Activated CD4-positive, alpha-beta T cell treated with anti-CD3 and anti-CD28 coated beads, Interleukin-2, Interleukin-4, amounts not matched to agents 100 ng/mL and 50 ng/mL, durations not matched to agents 16 hours and 8 hours (primary cell): ENCODE data around the gene NAA30.

Experiments
- DNase-seq: peaks from one replicate; pipeline ENCODE4 v3.0.0-alpha.2; 2020; ENCODE audit warnings: low spot score

NAA30 gene

DNA sequence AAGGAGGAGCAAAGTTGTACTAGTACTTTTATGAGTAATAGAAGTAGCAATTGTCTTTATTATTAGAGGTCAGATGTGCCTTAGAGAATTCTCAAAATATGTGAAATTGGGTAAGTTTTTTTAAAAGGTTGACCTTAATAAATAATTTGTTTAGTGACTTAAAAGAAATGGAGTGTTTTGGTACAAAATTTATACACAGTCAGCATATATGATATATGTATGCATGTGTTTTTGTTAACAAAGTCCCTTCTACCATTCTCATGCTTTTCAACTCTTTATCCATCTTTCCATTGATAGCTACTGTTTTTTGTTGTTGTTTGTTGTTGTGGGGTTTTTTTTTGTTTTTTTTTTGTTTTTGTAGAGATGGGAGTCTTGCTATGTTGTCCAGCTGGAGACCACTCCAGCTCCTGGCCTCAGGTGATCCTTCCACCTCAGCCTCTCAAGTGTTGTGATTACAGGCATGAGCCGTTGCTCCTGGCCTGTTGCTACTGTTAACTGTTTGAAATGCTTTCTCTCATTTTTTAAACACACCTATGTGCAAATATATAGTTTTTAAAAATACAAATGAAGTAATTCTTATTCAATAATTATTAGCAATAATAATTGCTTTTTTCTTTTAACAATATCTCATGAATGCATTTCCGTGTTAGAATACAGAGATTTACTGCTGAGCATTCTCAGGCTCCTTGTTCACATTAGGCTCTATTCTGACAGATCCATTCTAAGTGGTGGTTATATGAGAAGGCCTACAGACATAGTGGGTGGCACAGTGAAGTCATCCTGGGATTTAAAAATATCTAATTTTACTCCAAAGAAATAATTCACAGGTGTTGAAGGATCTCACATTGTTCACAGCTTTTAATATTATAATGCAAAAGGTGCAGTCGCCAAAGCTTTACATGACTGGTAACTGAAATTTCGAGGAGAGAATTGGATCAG lies 10.4 kb downstream of the NAA30 start:
- DNase-seq: no peak

DNA sequence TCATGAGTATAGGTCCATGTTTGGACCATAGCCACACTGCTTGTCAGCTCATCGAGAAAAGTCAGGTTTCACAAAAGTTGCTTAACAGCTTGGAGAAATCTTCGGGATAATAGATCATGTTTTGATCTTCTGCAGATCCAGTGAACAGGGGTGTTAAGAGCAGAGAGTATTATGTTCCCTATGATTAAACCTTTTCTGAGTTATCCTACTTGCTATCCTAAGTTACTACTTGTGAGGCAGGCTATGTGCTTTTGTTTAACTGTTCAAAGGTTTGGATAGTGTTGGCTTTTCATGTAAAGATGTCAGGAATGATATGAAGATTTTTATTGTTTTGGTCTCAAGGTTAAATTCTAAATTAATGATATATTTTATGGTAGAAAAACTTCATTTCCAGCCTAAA lies 11.1 kb downstream of the NAA30 start:
- DNase-seq: no peak

DNA sequence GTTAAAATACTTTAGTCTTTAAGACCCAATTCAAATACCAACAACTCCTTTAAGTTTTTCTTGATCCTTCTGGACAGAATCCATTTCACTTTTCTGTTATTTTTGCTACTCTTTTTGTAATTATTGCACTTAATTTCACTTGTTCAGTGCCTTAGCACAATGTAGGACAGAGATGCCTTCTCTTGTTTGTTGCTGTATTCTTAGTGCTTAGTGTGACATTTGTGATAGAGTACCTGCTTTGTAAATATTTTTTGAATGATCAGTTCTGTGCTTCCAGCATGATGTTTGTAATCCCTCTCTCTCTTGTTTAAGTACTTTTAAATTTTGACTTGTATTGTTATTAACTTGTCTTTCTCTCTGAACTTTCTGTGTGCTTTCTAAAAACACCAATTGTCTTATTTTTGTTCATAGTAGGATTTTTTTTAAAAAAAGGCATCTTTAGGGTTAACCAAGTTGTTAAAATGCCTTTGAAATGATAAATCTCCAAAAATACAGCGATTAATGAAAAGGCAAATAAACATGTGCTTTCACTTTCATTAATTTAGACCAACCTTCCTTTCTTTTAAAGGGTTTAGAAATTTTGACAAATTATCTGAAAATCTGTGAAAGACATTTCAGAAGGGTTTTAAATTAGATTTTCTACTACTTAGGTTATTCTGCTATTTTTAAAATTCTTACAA lies 11.9 kb downstream of the NAA30 start:
- DNase-seq: no peak

DNA sequence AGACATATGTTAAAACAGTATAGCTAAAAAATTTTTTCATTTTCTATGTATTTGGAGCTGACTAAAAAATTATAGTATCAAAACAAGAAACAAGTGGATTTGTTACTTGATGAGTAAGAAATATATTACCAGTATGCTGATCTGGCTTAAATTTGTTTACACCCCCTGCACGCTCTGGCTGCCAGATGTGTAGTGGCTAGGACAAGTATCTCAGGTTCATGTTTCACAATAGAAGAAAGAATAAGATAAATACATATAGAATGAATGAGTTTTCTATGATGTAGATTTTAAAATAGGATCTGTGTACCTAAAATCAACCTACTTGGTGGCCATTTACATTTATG lies 13.1 kb downstream of the NAA30 start:
- no peak for DNase-seq

DNA sequence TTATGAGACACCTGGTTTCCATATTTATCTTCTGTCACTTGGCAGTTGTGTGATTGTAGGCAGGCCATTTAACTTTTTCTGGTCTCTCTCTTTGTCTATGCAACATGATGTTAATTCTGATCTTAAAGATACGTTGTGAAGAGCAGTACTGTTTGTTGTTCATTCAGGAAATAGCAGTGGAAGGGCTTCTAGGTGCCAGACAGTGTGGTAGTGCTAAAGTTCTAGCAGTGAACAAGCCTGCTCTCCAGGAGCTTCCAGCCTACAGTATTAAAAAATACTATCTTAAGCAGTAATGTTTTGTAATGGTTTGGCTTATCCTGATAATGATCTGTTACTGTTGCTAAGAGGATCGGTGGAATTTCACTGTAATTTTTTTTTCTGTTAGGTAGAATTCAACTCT lies 15.2 kb downstream of the NAA30 start:
- DNase-seq: no peak

DNA sequence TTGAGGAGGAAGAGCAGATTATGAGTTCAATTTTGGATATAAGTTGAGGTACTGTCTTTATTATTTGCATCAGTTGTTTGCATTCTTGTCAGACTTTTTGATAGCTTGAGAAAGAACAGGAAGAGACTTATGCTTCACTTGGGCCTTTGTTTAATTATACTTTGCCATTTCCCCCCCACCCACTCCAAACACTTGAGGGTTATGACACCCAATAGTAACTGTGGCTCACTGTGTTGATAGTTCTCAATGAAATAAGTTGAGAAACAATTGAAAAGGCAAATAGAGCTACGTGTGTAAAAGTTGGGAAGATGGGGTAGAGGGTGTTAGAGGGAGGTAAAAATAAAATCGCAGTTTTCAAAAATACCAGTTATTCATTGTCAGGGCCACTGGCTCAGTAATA lies 17.7 kb downstream of the NAA30 start:
- no peak for DNase-seq

DNA sequence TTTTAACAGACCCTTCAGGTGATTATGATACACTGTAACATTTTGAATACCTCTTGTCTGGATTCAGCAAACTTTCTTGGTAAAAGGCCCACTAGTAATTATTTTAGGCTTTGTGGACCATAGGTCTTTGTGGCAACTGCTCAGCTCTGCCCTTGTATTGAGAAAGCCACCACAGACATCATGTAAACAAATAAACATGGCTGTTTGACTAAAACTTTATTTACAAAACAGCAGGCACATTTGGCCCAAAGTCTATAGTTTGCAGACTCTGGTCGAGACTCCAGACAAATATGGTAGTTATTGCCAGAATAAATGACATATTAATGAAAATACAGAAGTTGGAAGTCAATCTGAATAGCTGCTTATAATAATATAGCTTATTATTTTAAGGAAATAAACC lies 18.2 kb downstream of the NAA30 start:
- DNase-seq: no peak

DNA sequence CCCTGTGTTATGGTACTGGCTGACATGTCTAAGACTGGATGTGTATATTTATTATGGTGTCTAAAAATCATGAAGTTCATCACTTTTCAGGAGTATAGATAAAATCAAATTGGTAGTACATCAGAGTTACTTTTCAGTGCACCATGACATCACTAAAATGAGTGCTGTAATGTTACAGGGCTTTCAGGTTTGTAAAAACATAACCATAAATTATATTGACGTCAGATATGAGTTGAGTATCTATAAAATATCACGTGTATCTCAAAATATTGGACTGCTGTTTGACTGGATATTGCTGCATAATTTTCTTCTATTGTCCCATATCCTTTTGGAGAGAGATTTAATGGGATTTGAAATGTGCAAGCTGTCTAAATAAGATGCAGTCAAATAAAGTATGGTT lies 22.0 kb downstream of the NAA30 start:
- no peak for DNase-seq

DNA sequence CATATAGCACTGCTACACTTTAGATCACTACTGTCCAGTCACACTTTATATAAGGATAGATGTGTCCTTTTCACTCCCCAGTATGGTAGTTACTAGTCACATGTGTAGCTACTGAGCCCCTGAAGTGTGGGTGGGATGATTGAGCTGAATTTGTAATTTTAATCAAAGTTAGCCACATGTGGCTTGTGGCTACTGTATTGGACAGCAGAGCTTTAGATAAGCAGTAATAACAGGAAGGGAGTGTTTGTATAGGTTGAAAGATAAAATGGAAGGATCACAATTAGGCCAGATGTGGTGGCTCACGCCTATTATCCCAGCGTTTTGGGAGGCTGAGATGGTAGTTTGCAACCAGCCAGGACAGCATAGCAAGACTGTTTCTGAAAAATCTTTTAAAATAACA lies 23.5 kb downstream of the NAA30 start:
- DNase-seq: no peak

DNA sequence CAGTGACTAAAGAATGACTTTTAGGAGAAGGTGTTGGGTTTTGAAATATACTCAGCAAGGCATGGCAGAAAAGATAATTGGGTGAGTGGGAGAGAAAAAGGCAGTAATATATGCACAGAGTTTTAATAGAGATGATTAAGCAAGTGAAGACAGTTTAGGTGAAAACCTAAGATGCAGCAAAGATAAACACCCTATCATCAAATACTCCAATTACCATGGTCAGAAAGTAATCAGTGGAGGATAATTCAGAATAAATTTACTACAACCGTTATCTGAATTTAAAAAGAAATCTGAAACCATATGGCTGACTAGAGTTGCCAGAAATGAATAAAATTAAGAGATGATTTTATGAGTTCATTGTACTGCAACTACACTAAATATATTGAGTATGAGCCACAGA lies 26.8 kb downstream of the NAA30 start:
- DNase-seq: no peak

DNA sequence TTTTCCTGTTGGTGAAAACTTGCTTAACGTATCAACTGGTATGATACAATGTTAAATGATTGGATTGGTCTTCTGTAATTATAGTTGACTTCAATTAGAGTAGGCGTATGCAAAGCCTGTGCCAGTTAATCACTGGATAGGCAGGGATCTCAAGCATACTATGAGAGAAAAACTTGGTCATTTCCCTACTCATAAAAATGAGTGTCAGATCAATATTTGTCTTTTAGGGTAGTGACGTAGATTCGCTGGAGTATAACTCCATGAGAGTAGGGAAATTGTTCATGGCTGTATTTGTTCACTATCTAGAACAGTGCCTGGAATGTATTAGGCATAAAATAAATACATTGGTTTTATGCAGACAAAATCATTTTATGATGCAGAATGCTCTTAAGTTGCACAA lies 28.6 kb downstream of the NAA30 start:
- no peak for DNase-seq

DNA sequence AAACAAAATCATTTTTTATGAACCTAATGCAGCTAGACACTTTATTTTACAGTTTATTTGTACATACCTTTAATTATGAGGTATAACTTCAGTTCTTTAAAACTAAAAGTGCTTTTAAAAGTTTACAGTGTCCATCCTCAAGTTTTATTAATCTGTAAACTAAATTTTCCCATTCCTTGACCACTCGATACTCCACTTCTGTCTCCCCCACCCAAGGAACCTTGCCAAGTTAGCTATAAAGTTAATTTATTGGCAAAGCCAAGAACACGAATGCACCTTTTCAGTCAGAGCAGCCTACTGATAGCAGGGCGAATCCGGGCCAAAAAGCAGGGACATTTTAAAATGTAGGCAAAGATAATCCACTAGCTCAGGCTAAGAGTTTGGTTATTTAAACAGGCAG lies 29.6 kb downstream of the NAA30 start:
- no peak for DNase-seq

DNA sequence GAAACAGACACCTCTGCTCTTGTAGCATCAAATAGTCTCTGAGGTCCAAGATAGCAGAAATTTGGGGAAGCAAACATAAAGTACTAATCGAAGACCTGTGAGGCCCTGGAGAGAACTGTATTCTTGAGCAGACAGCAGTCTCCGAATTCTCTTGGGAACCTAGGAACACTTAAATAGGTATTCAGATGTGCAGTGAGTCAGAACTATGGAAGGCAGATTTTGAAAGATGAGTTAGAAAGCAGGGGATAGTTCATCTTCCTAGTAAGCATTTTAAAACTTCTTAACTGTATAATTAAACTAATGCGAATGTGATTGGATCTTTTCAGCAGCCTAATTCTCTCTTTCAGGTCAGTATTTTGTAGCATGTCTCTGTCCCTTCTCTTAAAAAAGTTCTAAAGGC lies 30.6 kb downstream of the NAA30 start:
- DNase-seq: no peak

DNA sequence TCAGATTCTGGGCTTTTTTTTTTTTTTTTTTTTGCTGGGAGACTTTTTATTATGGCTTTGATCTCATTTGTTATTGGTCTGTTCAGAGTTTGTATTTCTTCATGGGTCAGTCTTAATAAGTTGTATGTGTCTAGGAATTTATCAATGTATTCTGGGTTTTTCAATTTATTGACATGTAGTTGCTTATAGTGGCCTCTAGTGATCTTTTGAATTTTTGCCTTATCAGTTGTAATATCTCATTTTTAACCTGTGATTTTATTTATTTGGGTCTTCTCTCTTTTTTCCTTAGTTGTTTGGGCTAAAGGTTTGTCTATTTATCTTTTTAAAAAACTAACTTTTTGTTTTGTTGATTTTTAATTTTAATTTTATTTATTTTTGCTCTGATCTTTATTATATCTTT lies 45.5 kb downstream of the NAA30 start:
- DNase-seq: no peak

DNA sequence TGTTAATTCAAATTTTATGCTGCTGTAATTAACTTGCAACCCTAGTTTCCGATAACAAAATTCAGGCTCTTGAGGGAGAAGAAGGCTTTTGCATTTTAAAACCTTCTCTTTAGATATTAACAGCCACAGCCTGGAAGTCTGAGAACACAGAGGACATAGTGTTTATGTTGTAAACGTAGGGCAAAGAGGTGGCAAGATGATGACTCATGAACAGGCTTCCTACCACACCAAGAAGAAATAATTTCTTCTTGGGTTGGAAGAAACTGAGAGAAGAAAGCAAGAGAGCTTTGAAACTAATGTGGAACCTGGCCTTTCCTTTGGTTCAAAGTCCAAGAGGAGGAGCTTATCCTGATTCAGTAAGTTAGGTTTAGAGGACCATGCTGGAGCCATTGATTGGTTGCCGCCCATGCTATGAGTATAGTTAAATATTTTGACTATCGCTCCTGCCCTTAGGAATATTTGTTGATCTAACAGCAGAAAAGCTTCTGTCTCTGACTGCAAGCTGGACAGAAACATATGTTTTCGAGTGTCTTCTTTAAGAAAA lies 71.5 kb downstream of the NAA30 start:
- no peak for DNase-seq

DNA sequence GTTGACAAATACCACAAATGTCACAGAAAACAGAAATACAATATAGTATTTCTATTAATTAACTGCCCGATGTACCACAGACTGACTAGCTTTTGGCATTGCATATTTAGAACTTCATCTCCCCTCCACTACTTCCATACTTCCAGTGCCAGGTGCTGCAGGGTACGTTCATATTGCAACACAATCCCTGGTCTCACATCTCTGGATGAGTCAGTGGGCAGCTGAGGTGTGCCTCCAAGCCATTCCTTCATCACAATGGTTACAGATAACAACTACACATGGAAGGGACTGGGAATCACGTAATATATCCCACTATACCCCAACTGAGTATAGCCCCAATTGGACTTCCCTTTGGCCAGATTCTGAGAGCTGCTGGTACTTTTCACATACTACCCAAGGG lies 72.2 kb downstream of the NAA30 start:
- DNase-seq: no peak

DNA sequence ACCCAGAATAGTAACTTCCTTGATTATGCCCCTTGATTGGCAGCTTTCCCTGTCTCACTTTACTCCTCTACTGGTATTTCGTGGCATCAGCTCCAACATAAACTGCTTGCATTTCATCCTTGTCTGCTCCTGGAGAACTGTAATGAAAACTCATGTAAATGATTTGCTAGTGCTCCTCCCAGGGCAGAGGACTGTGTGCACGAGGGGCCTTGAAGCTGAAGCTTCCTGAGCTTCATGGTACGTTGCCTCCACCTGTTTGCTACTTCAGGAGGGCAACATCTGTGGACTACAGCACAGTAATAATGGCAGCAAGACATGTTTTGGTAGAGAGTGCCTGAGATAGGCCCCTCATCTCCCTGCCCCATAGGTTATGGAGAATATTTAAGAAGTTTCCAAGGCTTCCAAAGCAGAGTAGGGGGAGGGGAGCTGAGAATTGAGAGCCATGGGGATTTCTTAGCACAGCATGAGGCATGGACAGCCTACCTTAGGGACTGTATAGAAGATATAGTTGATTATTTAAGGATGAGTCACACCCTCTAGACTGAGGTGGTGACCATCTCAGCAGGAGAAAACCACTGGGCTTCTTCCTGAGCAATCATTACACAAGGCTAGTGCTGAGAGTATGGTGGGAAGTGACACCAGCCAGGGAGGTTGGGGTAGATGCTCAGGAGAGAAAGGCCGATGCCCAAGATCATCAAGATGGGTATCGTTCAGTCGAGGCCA lies 73.8 kb downstream of the NAA30 start:
- no peak for DNase-seq
